NCI-H748 treated with DMSO at 0.1 percent for 48 hours (cell line): ENCODE measurements around the gene FAM219A.
A peak's percentile ranks its signal among the peaks of the same experiment; 100 is the strongest.

Experiments used
- DNase-seq: peaks from one replicate; lab custom pipeline; 2025; lab: John Stamatoyannopoulos, UW

The FAM219A gene, protein sequence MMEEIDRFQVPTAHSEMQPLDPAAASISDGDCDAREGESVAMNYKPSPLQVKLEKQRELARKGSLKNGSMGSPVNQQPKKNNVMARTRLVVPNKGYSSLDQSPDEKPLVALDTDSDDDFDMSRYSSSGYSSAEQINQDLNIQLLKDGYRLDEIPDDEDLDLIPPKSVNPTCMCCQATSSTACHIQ

GRCh38 chr9:34458013-34458958, at the start of gene FAM219A, which contains the start of gene DNAI1:
Gene FAM219A (minus strand): TSS chr9:34458570. CDS start chr9:34458263, 307 bp downstream.
Gene DNAI1 (plus strand): TSS chr9:34458805. CDS start chr9:34459006, 201 bp downstream.
- DNase-seq, result peak; percentile 99

DNA sequence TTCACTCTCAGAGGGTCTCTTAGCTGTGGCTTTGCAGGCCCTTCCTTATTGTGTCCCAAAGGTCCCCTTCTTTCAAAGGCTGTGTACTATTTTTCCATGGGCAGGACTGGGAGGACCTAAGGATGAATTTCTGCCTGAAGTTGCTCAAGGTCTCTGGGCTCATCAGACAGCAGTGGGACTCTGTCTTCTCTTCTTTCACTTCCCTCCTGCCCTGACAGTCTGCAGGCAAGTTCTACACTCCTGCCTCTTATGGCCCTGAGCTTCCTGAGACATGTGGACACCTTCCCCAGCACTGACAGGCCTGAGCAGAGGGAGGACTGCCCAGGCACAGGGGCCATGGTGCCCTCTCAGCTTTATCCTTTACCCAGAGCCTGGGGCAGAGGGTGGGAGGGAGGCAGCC, 49.6 kb upstream of the FAM219A start:
- no peak for DNase-seq

DNA sequence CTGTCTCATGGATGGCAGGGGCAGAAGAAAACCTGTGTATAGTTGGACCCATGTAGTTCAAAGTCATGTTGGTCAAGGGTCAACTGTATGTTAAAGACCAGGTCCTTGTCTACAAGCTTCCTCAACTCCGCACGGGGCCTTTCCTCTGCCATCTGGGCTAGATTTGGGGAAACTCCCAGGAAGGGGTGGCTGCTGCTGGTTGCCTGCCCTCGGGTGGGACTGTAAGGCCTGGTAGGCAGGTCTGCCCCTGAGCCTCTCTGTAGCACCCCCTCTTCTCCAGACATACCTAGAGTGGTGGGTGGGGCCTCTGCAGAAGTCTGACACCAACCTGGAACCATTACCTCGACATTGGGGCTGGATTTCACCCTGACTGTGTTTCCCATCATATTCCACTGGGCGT, 49.2 kb upstream of the FAM219A start:
- DNase-seq, result no peak

DNA sequence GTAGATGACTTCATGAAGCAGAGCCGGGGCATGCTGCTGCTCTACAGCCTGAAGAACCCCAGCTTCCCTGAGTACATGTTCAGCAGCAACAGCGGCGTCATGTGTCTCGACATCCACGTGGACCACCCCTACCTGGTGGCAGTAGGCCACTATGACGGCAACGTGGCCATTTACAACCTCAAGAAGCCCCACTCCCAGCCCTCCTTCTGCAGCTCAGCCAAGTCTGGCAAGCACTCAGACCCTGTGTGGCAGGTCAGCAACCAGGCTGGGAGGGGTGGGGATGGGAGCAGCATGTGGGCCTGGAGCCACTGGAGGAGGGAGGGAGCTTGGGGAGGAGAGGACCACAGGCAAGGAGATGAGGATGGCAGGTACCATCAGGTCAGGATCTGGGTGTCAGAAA, 48.3 kb upstream of the FAM219A start:
- DNase-seq, result no peak

DNA sequence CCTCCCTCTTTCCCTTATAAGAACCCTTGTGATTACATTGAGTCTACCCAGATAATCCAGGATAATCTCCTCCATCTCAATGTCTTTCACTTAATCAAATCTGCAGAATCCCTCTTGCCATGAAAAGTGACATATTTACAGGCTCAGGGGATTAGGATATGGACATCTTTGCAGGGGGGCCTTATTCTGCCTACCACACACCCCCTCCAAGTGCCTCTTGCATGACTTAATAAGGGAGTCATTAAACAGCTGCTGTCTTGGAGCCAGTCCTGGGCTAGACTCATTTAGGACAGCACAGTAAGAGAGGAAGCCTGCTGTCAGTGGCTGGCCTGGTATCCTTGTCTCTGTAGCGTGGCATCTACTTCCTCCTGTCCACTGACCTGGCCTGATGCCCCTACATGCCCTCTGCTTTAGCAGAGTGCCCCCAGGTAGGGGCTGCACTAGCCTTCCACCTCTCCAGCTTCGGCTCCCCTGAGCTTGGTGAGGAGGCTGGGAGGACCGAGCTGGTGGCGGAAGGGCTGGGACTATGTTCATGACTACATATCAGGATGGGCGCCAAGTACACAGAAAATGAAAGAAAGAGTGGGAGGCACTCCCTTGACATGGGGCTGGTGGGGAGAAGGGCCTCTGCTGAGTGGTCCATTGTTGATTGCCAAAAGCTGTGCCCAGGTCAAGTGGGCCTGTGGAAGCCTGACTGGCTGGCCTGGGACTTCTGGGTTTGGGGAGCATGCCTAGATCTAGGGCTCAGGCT, 47.2 kb upstream of the FAM219A start:
- no peak for DNase-seq

DNA sequence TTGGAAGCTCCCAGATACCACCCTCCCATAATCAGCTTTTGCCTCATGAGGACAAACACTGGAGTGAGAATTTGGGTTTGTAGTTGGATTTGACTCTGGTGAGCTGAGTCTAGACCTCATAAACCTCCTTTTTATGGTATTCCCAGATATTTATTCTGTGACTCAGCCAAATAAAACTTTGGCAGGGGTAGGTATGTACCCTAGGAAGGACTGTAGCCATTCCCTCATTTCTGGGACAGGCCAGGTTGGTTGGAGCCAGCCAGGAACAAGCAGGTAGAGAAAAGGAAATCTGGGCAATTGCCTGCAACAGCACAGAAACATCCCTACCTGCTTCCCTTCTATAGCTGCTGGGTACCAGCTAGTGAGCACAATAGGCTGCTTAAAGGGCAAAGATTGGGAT, 45.0 kb upstream of the FAM219A start:
- no peak for DNase-seq

DNA sequence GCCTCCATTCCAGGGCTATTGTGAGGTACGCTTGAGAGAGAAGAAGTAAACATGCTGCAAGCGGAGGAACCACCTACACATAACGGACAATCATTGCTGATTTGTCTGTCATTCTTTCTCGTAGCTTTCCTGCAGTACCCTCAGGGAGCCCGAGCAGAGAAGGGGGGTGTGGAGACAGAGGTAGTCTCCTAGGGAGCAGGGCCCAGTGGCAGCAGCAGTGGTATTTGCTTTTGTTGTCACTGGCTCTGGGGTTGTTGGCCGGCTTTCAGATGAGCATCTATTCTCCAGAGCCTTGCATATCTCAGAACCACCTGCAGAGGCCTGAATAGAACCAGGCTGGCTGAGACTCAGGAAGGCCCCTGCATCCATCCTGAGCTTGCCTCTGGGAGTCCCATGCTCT, 44.5 kb upstream of the FAM219A start:
- DNase-seq, result no peak

DNA sequence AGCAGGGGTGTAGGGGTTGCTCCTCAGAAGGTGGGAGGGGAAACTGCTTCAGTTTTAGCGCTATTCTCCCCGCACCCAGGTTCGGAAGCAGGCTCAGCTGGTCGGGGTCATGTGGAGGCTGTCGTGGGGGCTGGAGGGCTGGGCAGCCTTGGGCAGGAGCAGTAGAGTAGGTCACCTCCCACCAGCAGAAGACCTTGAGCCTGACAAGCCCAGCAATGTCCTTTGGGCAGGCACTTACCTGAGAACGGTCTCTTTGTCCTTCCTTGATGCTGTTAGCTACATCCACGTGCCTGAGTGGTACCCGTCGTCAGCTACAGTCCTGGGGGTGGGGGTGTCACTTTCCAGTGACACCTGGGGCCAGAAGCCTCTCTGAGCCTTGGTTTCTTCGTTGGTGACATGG, 44.1 kb upstream of the FAM219A start:
- DNase-seq, result no peak

DNA sequence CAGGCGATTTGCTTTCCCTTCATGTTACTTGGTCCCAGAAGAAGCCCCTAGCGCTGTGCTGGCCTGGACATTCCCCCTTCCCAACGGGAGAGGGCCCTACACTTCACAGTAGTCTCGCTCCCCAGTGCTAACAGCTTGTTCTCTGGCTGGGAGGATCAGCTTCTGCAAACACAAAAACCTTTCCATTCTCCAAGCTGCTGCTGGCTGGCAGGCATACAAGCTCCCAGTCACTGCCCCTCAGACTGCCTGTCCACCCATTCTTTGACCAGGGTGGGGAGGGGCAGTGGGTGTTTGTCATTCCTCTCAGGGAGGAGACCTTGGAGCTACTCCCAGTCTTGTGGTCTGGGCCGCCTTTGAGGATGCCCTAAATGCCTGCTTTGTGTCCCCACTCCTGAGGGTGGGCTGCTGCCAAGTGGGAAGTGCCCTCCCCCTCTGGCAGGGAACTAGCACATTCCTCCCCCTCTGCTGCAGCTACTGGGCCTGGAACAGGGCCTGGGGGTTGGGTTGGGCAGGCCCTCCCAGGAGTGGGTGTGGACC, 43.6 kb upstream of the FAM219A start:
- DNase-seq, result no peak

GRCh38 chr9:34501372-34501771, 43.0 kb upstream of the FAM219A start:
- DNase-seq, result no peak

GRCh38 chr9:34500623-34501267, 42.4 kb upstream of the FAM219A start:
- peak; percentile 74 for DNase-seq

GRCh38 chr9:34499076-34499475, 40.7 kb upstream of the FAM219A start:
- DNase-seq, result no peak

DNA sequence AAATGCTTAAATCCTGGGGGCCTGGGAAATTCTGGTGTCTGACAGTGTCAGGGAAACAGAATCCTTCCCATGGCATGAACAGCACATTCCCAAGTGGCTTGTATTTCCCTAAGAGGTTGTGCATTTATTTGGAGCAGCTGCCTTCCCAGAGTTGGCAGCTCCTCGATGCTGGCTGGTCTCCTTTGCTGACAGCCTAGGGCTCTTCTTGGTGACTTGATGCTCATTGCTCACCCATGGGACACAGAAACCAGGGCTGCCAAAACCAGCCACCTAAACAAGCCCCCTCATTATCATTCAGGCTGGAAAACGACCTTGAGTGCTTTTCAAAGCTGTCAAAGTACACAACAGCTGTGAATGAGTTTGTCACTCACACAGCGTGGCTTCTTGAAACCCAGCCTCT, 40.2 kb upstream of the FAM219A start:
- DNase-seq, result no peak

DNA sequence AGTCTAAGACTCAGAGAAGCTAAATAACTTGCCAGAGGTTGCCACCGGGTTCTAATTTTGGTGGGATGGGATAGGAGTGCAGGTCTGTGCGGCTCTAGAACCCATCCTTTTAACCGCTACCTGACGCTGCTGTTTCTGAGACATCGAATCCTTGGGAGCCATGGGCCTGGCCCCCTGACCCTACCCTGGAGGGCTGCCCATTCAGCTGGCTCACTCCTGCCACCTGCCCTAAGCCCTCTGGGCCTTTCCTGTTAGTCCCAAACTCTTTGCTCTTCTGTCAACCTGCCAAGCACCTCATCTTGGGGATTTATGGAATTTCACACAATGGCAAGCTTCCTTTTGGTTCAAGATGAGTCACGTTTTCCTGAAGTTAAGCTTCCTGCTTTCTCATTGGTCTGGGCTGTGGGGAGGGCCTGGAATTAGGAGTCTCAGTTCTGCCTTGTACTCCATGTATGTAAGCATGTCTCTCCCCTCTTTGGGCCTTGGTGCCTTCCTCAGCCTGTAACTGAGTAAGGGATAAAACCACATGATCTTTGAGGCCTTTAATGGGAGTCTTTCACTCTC, 37.9 kb upstream of the FAM219A start:
- DNase-seq, result no peak

DNA sequence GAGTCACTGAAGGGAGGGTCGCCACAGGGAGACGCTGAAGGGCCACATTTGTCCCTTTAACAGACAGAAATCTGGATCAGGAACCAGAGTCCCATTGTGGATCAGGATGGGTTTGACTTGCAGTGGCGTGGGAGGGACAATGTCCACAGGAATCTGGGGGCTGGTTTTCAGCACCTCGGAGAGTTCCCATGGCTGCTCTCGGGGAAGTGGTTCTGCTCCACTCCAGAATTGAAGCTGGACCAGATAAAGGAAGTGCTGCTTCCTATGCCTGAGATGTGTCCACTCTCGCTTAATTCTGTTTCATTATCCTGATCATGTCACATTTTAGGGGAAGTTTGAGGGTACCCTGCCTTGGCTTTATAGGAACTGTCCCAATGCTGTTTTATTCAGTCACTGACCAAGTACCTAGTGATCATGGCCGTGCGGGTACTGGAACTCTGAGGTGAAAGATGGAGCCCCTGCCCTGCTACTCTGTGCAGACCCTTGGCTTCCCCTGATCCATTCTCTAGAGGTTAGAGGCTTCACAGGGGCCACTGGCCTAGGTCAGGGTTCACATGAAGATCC, 35.7 kb upstream of the FAM219A start:
- no peak for DNase-seq

GRCh38 chr9:34492051-34492450, 33.7 kb upstream of the FAM219A start:
- no peak for DNase-seq

DNA sequence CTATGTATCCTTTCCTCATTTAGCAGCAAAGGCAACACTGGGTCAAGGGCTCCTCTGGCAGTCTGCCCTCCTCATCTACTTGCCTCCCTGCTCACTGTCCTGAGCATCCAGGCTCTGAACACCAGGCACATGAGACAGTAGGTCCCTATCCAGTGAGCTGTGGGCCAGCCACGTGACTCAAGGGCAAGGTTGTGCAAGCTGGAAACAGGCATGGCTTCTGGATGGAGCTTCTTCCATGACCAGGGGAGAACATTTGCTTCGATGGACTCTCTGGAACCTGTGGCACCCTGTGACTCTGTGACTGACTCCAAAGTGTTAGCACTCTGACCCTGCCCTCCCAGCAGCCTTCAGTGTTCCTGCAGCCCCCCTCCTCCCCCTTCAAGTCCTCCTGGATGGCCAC, 33.2 kb upstream of the FAM219A start:
- no peak for DNase-seq

- DNase-seq, result no peak
Observed at GRCh38 chr9:34490760-34491159, 32.4 kb upstream of the FAM219A start.

- DNase-seq, result no peak
Observed at GRCh38 chr9:34490360-34490759, 32.0 kb upstream of the FAM219A start.

DNA sequence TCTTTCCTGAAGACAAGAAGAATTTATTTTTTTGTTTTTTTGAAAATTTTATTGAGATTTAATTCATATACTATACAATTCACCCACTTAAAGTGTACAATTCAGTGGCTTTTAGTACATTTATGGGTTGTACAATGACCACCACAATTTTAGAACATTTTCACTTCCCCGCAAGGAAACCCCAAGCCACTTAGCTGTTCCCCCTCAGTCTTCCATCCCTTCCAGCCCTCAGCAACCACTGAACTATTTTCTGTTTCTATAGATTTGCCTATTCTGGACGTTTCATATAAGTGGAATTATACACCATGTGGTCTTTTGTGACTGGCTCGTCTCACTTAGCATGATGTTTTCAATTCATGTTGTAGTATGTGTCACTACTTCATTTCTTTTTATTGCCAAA, 28.2 kb upstream of the FAM219A start:
- no peak for DNase-seq

DNA sequence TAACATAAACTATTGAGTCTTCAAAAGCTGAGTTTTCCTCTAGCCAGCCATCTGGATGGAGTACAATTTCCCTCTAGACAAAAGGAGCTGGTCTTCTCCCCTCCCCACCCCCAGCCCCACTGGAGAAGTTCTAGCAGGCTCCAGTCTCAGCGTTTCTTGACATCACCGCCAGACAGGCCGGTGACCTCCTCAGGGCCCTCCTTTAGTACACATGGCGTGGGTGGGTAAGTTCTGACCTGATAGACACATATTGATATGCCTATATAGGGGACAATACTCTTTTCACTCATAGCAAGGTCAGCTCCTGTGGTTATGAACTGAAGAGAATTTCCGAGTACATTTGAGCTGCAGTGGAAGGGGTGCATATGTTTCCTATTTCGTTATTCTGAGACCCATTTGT, 27.5 kb upstream of the FAM219A start:
- DNase-seq, result no peak
